Activated T-cell treated with anti-CD3 and anti-CD28 coated beads for 24 hours (primary cell): ENCODE results near the gene TWIST1.

Source experiments
- DNase-seq: peaks from one replicate; pipeline ENCODE4 v3.0.0-alpha.2; 2020; ENCODE audit warnings: low read depth

TWIST1 gene

GRCh38 chr7:19117091-19117869, at the start of gene TWIST1:
TSS of gene TWIST1 (minus strand) at chr7:19117636. CDS start at chr7:19117321, 315 bp downstream.
- no peak for DNase-seq

GRCh38 chr7:19161671-19162070, 44.2 kb upstream of the TWIST1 start:
- DNase-seq, result no peak

- DNase-seq, result no peak
Measured at GRCh38 chr7:19146699-19147098, 29.3 kb upstream of the TWIST1 start.

GRCh38 chr7:19145434-19146115, 28.1 kb upstream of the TWIST1 start:
- DNase-seq, result no peak

- no peak for DNase-seq
Measured at GRCh38 chr7:19144661-19145433, 27.4 kb upstream of the TWIST1 start, which contains the start of gene FERD3L. TSS of gene FERD3L (minus strand) at chr7:19145421. CDS start at chr7:19145362, 59 bp downstream.

GRCh38 chr7:19143881-19144574, 26.6 kb upstream of the TWIST1 start:
- DNase-seq, result no peak

GRCh38 chr7:19139706-19140327, 22.4 kb upstream of the TWIST1 start:
- no peak for DNase-seq

GRCh38 chr7:19133886-19134285, 16.4 kb upstream of the TWIST1 start:
- DNase-seq, result no peak

- DNase-seq, result no peak
Measured at GRCh38 chr7:19133390-19133789, 16.0 kb upstream of the TWIST1 start.

GRCh38 chr7:19128856-19129255, 11.4 kb upstream of the TWIST1 start:
- DNase-seq, result no peak

- DNase-seq, result no peak
Measured at GRCh38 chr7:19121977-19122588, 4.6 kb upstream of the TWIST1 start.

GRCh38 chr7:19119870-19120486, 2.5 kb upstream of the TWIST1 start:
- DNase-seq, result no peak

- no peak for DNase-seq
Measured at GRCh38 chr7:19119372-19119771, 1.9 kb upstream of the TWIST1 start.

GRCh38 chr7:19118636-19119371, 1.4 kb upstream of the TWIST1 start:
- no peak for DNase-seq

- DNase-seq, result no peak
Measured at GRCh38 chr7:19117870-19118608, 603 bp upstream of the TWIST1 start.

- DNase-seq, result no peak
Measured at GRCh38 chr7:19116121-19117090, 1.0 kb downstream of the TWIST1 start.

- DNase-seq, result no peak
Measured at GRCh38 chr7:19114551-19114855, 2.9 kb downstream of the TWIST1 start.

GRCh38 chr7:19113855-19114550, 3.4 kb downstream of the TWIST1 start:
- DNase-seq, result no peak
